ENCODE results near the gene NPAS1.

The NPAS1 gene

GRCh38 chr19:47070756-47071155 lies 51.1 kb downstream of the NPAS1 start:
- H3K9me2 ChIP-seq (replicated peaks; ENCODE audit: control insufficient read depth, low read length): no peaks in the 10 kb centered on the region
- peaks cover 95% of the 10 kb centered on the region for H3K36me3 ChIP-seq (ENCODE audit: control insufficient read depth, low read length)
- H4K20me1 ChIP-seq (ENCODE audit: control insufficient read depth, insufficient read depth, low read depth, low read length): no peaks in the 10 kb centered on the region
- no peaks in the 10 kb centered on the region for H3K27me3 ChIP-seq (ENCODE audit: control insufficient read depth, low read length)
- peaks cover 32% of the 10 kb centered on the region for H3K79me2 ChIP-seq (ENCODE audit: control insufficient read depth, low read length)
- no peaks in the 10 kb centered on the region for H3K4me1 ChIP-seq (ENCODE audit: control insufficient read depth, low read length)
- H3K9me3 ChIP-seq (ENCODE audit: control insufficient read depth, insufficient read depth, low read length): no peaks in the 10 kb centered on the region
- TF ChIP-seq, protein P1, sequence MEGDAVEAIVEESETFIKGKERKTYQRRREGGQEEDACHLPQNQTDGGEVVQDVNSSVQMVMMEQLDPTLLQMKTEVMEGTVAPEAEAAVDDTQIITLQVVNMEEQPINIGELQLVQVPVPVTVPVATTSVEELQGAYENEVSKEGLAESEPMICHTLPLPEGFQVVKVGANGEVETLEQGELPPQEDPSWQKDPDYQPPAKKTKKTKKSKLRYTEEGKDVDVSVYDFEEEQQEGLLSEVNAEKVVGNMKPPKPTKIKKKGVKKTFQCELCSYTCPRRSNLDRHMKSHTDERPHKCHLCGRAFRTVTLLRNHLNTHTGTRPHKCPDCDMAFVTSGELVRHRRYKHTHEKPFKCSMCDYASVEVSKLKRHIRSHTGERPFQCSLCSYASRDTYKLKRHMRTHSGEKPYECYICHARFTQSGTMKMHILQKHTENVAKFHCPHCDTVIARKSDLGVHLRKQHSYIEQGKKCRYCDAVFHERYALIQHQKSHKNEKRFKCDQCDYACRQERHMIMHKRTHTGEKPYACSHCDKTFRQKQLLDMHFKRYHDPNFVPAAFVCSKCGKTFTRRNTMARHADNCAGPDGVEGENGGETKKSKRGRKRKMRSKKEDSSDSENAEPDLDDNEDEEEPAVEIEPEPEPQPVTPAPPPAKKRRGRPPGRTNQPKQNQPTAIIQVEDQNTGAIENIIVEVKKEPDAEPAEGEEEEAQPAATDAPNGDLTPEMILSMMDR (IDR thresholded peaks at IDR 0.05; ENCODE audit: low read depth, low read length, poor library complexity, severe bottlenecking): no peak
- no peaks in the 10 kb centered on the region for H3F3A ChIP-seq (ENCODE audit: control insufficient read depth, insufficient read depth)
- no peak overlapping the region for H3K4me3 ChIP-seq (ENCODE audit: low read length)
- no peak overlapping the region for H3K4me2 ChIP-seq (ENCODE audit: low read length)
- no peak overlapping the region for H3K27ac ChIP-seq (ENCODE audit: low read depth, low read length)

- H3K4me1 ChIP-seq (ENCODE audit: control insufficient read depth, low read length): no peaks in the 10 kb centered on the region
- H3K4me3 ChIP-seq (ENCODE audit: low read length): no peak overlapping the region
- no peaks in the 10 kb centered on the region for H4K20me1 ChIP-seq (ENCODE audit: control insufficient read depth, insufficient read depth, low read depth, low read length)
- no peaks in the 10 kb centered on the region for H3K9me3 ChIP-seq (ENCODE audit: control insufficient read depth, insufficient read depth, low read length)
- no peaks in the 10 kb centered on the region for H3K27me3 ChIP-seq (ENCODE audit: control insufficient read depth, low read length)
- no peaks in the 10 kb centered on the region for H3F3A ChIP-seq (ENCODE audit: control insufficient read depth, insufficient read depth)
- H3K36me3 ChIP-seq (ENCODE audit: control insufficient read depth, low read length): peaks cover 94% of the 10 kb centered on the region
- TF ChIP-seq, protein P1 (IDR thresholded peaks at IDR 0.05; ENCODE audit: low read depth, low read length, poor library complexity, severe bottlenecking): no peak
- TF ChIP-seq EZH2phosphoT487 (IDR thresholded peaks at IDR 0.05; ENCODE audit: borderline replicate concordance, low read length): no peak
- H3K27ac ChIP-seq (ENCODE audit: low read depth, low read length): no peak overlapping the region
- H3K79me2 ChIP-seq (ENCODE audit: control insufficient read depth, low read length): peaks cover 39% of the 10 kb centered on the region
- H3K9me2 ChIP-seq (replicated peaks; ENCODE audit: control insufficient read depth, low read length): no peaks in the 10 kb centered on the region
- no peak overlapping the region for H3K4me2 ChIP-seq (ENCODE audit: low read length)
These were observed 52.1 kb downstream of the NPAS1 start for GRCh38 chr19:47071731-47072130.

DNA sequence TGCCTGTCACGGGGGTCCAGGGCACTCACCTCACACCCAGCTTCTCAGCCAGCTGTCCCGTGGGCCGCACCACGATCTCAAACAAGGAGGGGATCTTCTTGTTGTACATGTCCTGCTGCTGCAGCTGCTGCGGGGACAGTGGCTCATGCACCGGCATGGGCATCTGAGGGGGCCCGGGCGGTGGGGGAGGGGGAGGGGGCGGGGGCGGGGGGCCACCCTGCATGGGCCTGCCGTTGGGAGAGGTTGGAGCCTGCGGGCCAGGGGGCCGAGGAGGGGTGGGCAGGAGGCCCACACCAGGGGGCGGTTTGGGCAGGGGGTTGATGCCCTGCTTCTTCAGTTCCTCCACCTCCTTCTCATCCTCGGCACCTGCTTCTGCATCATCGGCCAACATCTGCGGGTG lies 52.7 kb downstream of the NPAS1 start:
- no peaks in the 10 kb centered on the region for H3K9me2 ChIP-seq (replicated peaks; ENCODE audit: control insufficient read depth, low read length)
- no peak overlapping the region for H3K4me3 ChIP-seq (ENCODE audit: low read length)
- no peak overlapping the region for H3K4me2 ChIP-seq (ENCODE audit: low read length)
- no peaks in the 10 kb centered on the region for H4K20me1 ChIP-seq (ENCODE audit: control insufficient read depth, insufficient read depth, low read depth, low read length)
- TF ChIP-seq, protein P1 (IDR thresholded peaks at IDR 0.05; ENCODE audit: low read depth, low read length, poor library complexity, severe bottlenecking): no peak
- TF ChIP-seq EZH2phosphoT487 (IDR thresholded peaks at IDR 0.05; ENCODE audit: borderline replicate concordance, low read length): no peak
- peaks cover 94% of the 10 kb centered on the region for H3K36me3 ChIP-seq (ENCODE audit: control insufficient read depth, low read length)
- H3K4me1 ChIP-seq (ENCODE audit: control insufficient read depth, low read length): no peaks in the 10 kb centered on the region
- peaks cover 42% of the 10 kb centered on the region for H3K79me2 ChIP-seq (ENCODE audit: control insufficient read depth, low read length)
- no peak overlapping the region for H3K27ac ChIP-seq (ENCODE audit: low read depth, low read length)
- no peaks in the 10 kb centered on the region for H3K9me3 ChIP-seq (ENCODE audit: control insufficient read depth, insufficient read depth, low read length)
- no peaks in the 10 kb centered on the region for H3F3A ChIP-seq (ENCODE audit: control insufficient read depth, insufficient read depth)
- no peaks in the 10 kb centered on the region for H3K27me3 ChIP-seq (ENCODE audit: control insufficient read depth, low read length)

DNA sequence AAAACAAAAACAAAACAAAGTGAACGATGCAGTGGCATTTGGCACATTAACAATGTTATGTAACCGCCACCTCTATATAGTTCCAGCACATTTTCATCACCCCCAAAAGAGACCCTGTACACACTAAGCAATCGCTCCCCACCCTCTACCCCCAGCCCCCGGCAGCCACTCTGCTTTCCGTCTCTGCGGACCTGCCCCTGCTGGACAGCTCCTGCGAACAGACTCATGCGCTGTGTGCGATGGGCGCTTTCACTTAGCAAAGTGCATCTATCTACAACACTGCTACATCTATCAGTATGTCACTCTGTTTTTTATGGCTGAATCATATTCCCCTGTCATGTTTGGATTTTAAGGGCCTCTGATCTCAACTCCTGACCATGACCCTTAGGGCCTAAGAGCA lies 53.9 kb downstream of the NPAS1 start:
- Histone ChIP-seq H3F3A (ENCODE audit: control insufficient read depth, insufficient read depth) (no peaks in the 10 kb centered on the region), H3K4me1 (ENCODE audit: control insufficient read depth, low read length) (no peaks in the 10 kb centered on the region), H3K9me2 (replicated peaks; ENCODE audit: control insufficient read depth, low read length) (no peaks in the 10 kb centered on the region), H4K20me1 (ENCODE audit: control insufficient read depth, insufficient read depth, low read depth, low read length) (no peaks in the 10 kb centered on the region), H3K9me3 (ENCODE audit: control insufficient read depth, insufficient read depth, low read length) (no peaks in the 10 kb centered on the region), H3K79me2 (ENCODE audit: control insufficient read depth, low read length) (peaks cover 47% of the 10 kb centered on the region), H3K27me3 (ENCODE audit: control insufficient read depth, low read length) (no peaks in the 10 kb centered on the region), H3K36me3 (ENCODE audit: control insufficient read depth, low read length) (peaks cover 93% of the 10 kb centered on the region), H3K4me2 (ENCODE audit: low read length) (no peak overlapping the region), H3K4me3 (ENCODE audit: low read length) (no peak overlapping the region), H3K27ac (ENCODE audit: low read depth, low read length) (no peak overlapping the region)
- TF ChIP-seq, protein P1 (IDR thresholded peaks at IDR 0.05; ENCODE audit: low read depth, low read length, poor library complexity, severe bottlenecking): no peak
- no peak for TF ChIP-seq EZH2phosphoT487 (IDR thresholded peaks at IDR 0.05; ENCODE audit: borderline replicate concordance, low read length)

Data from DOHH2 (cell line).